Endothelial cell of umbilical vein (primary cell): ENCODE results near the gene HSPA2. TPM values are rescaled to one million over a fixed set of nuclear protein-coding genes. Genes with fewer than 3 reads are reported as not detected.
A peak's percentile ranks its signal among the peaks of the same experiment; 100 is the strongest.

Experiments
- BruUV-seq: library from RNA; stranded (reverse); fragments of 400-500 nt; replicated peaks from 2 replicates; lab custom pipeline; 2021; lab: Mats Ljungman, UMichigan
- CTCF ChIA-PET: fragments of 300-600, 350-600 bp; sonication (Branson Sonifier 250); formaldehyde crosslinking; loops from one replicate; lab custom pipeline; 2021; ENCODE audit warnings: antibody characterized with exemption, inconsistent platforms; lab: Charles Lee
- POLR2A ChIA-PET: fragments of 300-600, 350-600 bp; sonication (Branson Sonifier 250); formaldehyde crosslinking; loops from one replicate; lab custom pipeline; 2021; ENCODE audit warnings: antibody characterized with exemption, inconsistent platforms; lab: Charles Lee
- DNase-seq: peaks from one replicate; pipeline ENCODE4 v3.0.0-alpha.2; 2011; ENCODE audit warnings: low read depth, low spot score
- FAIRE-seq: peaks from 2 replicates; lab custom pipeline; 2011; peaks lifted over from hg19 to GRCh38; lab: Jason Lieb, UNC
- H2AFZ ChIP-seq: 2 replicates; pipeline ENCODE4 v1.6.0; 2012; ENCODE audit warnings: low read depth, low read length, control low read depth, inconsistent platforms
- H3K27ac ChIP-seq: 2 replicates; pipeline ENCODE4 v1.5.1; 2011; ENCODE audit warnings: low read depth, mild to moderate bottlenecking, control low read depth, low read length, moderate library complexity; ENCODE audit not compliant: insufficient read depth
- H3K27me3 ChIP-seq, 2 experiments: 2 replicates each; pipeline versions ENCODE4 v1.6.0 to v1.6.1; 2011; ENCODE audit warnings: low read length in 2 of 2, mixed read lengths in 1 of 2; ENCODE audit not compliant: control insufficient read depth in 2 of 2, insufficient read depth in 2 of 2
- H3K36me3 ChIP-seq, 2 experiments: 2 replicates in 1 of 2; 3 replicates in 1 of 2; pipeline ENCODE4 v1.5.1; 2011; ENCODE audit warnings: low read length in 2 of 2, mild to moderate bottlenecking in 1 of 2, moderate library complexity in 1 of 2; ENCODE audit not compliant: control insufficient read depth in 2 of 2, insufficient read depth in 2 of 2; ENCODE audit errors: extremely low read depth in 1 of 2
- H3K4me1 ChIP-seq: 3 replicates; pipeline ENCODE4 v1.5.1; 2011; ENCODE audit warnings: mild to moderate bottlenecking, low read length; ENCODE audit not compliant: control insufficient read depth, insufficient read depth; ENCODE audit errors: extremely low read depth
- H3K4me2 ChIP-seq: 2 replicates; pipeline ENCODE4 v1.6.1; 2011; ENCODE audit warnings: low read length, control low read depth, mixed read lengths; ENCODE audit not compliant: insufficient read depth
- H3K4me3 ChIP-seq, 3 experiments: fragments of 200-600 bp in 1 of 3; sonication (generic), shearing (Covaris generic) in 1 of 3; replicated peaks in 1 of 3; 2 replicates each; pipeline ENCODE4 v1.5.1; 2011 to 2016; ENCODE audit warnings: control low read depth in 3 of 3, low read length in 3 of 3, mild to moderate bottlenecking in 2 of 3, inconsistent platforms in 1 of 3, low read depth in 1 of 3, moderate library complexity in 1 of 3; ENCODE audit not compliant: insufficient read depth in 1 of 3
- H3K79me2 ChIP-seq: 2 replicates; pipeline ENCODE4 v1.6.0; 2012; ENCODE audit warnings: low read length, inconsistent platforms; ENCODE audit not compliant: control insufficient read depth, insufficient read depth
- H3K9ac ChIP-seq: replicated peaks from 2 replicates; pipeline ENCODE3; 2011; ENCODE audit warnings: low read length, control low read depth; ENCODE audit not compliant: insufficient read depth; ENCODE audit errors: extremely low read depth
- H3K9me1 ChIP-seq: replicated peaks from 3 replicates; pipeline ENCODE4 v1.6.0; 2011; ENCODE audit warnings: mild to moderate bottlenecking, low read length; ENCODE audit not compliant: control insufficient read depth, insufficient read depth; ENCODE audit errors: extremely low read depth
- H3K9me3 ChIP-seq: replicated peaks from 2 replicates; pipeline ENCODE4 v1.5.1; 2012; ENCODE audit warnings: low read length, inconsistent platforms; ENCODE audit not compliant: control insufficient read depth, insufficient read depth
- H4K20me1 ChIP-seq: replicated peaks from 2 replicates; pipeline ENCODE3; 2011; ENCODE audit warnings: mild to moderate bottlenecking, low read length; ENCODE audit not compliant: control insufficient read depth, insufficient read depth; ENCODE audit errors: extremely low read depth
- CTCF ChIP-seq, 2 donors: IDR thresholded peaks; 1 replicate in 1 of 2; 2 replicates in 1 of 2; pipeline ENCODE4 v1.5.1; 2011; ENCODE audit warnings: low read length in 2 of 2, mild to moderate bottlenecking in 2 of 2, moderate library complexity in 2 of 2, control low read depth in 1 of 2, inconsistent platforms in 1 of 2, low read depth in 1 of 2; ENCODE audit not compliant: insufficient read depth in 1 of 2; ENCODE audit errors: extremely low read depth in 1 of 2
- EZH2 ChIP-seq: IDR thresholded peaks from 2 replicates; pipeline ENCODE4 v1.6.1; 2012; ENCODE audit warnings: borderline replicate concordance, low read depth, mild to moderate bottlenecking, moderate library complexity, low read length, inconsistent platforms; ENCODE audit not compliant: severe bottlenecking
- FOS ChIP-seq: IDR thresholded peaks from 2 replicates; pipeline ENCODE4 v1.6.1; 2011; ENCODE audit warnings: mild to moderate bottlenecking, low read length, moderate library complexity, borderline replicate concordance; ENCODE audit not compliant: insufficient read depth
- GATA2 ChIP-seq: IDR thresholded peaks from 2 replicates; pipeline ENCODE4 v1.7.0; 2011; ENCODE audit warnings: low read depth, mild to moderate bottlenecking, moderate library complexity, mixed read lengths, low read length; ENCODE audit not compliant: insufficient read length, insufficient read depth
- JUN ChIP-seq: IDR thresholded peaks from 2 replicates; pipeline ENCODE4 v1.6.1; 2011; ENCODE audit warnings: borderline replicate concordance, low read depth; ENCODE audit not compliant: insufficient read length, insufficient read depth
- MAX ChIP-seq: IDR thresholded peaks from 2 replicates; pipeline ENCODE4 v1.6.1; 2011; ENCODE audit not compliant: insufficient read depth, insufficient read length
- MYC ChIP-seq: IDR thresholded peaks from one replicate; pipeline ENCODE4 v1.6.1; 2011; ENCODE audit warnings: mild to moderate bottlenecking, low read depth, low read length
- POLR2A ChIP-seq: IDR thresholded peaks from 2 replicates; pipeline ENCODE4 v1.6.1; 2012; ENCODE audit warnings: low read depth, mild to moderate bottlenecking, control low read depth, low read length
- POLR2AphosphoS5 ChIP-seq: IDR thresholded peaks from 2 replicates; pipeline ENCODE4 v1.6.1; 2012; ENCODE audit warnings: low read depth, mild to moderate bottlenecking, control low read depth, low read length, moderate library complexity; ENCODE audit not compliant: insufficient read depth
- dilution Hi-C: fragments of 300-500 bp; cut with MboI; formaldehyde crosslinking; loops from one replicate; pipeline ENCODE4 v1.15.0; 2019; ENCODE audit warnings: low sequenced_read_pairs; ENCODE audit not compliant: extremely low pct_ligation_motif_present
- intact Hi-C: fragments of 100-400 bp; cut with micrococcal nuclease; formaldehyde crosslinking; loops from one replicate; pipeline ENCODE4 v1.10.0; 2022
- polyA plus RNA-seq, 4 experiments: library from polyadenylated mRNA; depleted of rRNA in 3 of 4; stranded (reverse) in 3 of 4; unstranded in 1 of 4; fragments of >200 nt; gene quantifications; 2 replicates each; pipeline versions ENCODE4 v1.2.1 to v1.2.3, GENCODE V29; 2011 to 2012; ENCODE audit warnings: missing spikeins in 1 of 4
- total RNA-seq: library from RNA; stranded (reverse); gene quantifications from 2 replicates; pipeline ENCODE4 v1.2.3, GENCODE V29; 2021

The HSPA2 gene
- total and polyA plus RNA-seq, 2 donors (not counting 3 experiments of a cell fraction or from before 2014, with no cell fraction given): 5.3 to 11.4 TPM

GRCh38 chr14:64561631-64562030 lies 21.1 kb downstream of the HSPA2 start:
- H3K4me1 ChIP-seq: peaks cover 6% of the 10 kb centered on the region
- no peak overlapping the region for H3K27ac ChIP-seq
- TF ChIP-seq MAX: no peak
- no peak for TF ChIP-seq POLR2A
- TF ChIP-seq GATA2: no peak
- no peak for TF ChIP-seq POLR2AphosphoS5
- no peak for TF ChIP-seq EZH2
- TF ChIP-seq FOS: no peak
- TF ChIP-seq MYC: no peak
- TF ChIP-seq JUN: no peak
- no peak for TF ChIP-seq CTCF (IDR thresholded peaks at IDR 0.05; ENCODE audit: extremely low read depth in 1 of 2, insufficient read depth in 1 of 2, low read depth in 1 of 2, low read length in 2 of 2)
- no peak for FAIRE-seq
- BruUV-seq: no TSS peak
- intact Hi-C loops: no loop called here
- no peaks in the 10 kb centered on the region for H3K36me3 ChIP-seq
- H3K9me1 ChIP-seq: no peaks in the 10 kb centered on the region
- no peak overlapping the region for H2AFZ ChIP-seq
- H3K9ac ChIP-seq: no peak overlapping the region
- H3K79me2 ChIP-seq: no peaks in the 10 kb centered on the region
- ChIA-PET POLR2A (no interaction called here), CTCF (no interaction called here)
- H3K9me3 ChIP-seq: no peaks in the 10 kb centered on the region
- H3K4me2 ChIP-seq: no peak overlapping the region
- no peaks in the 10 kb centered on the region for H3K27me3 ChIP-seq
- DNase-seq: peak; percentile 28
- H4K20me1 ChIP-seq: no peaks in the 10 kb centered on the region
- H3K4me3 ChIP-seq: no peak overlapping the region
- dilution Hi-C loops: no loop called here
